Right lobe of liver (tissue), 6 donors: ENCODE results near the gene SSUH2. TPM values are rescaled to one million over a fixed set of nuclear protein-coding genes. Genes with fewer than 3 reads are reported as not detected.

Experiments
- ATAC-seq, 4 donors: fragments of 200-7000 bp; cut with Tn5 transposase; one replicate each; pipeline ENCODE4 v1.9.1; 2020; ENCODE audit warnings: mild to moderate bottlenecking in 4 of 4, moderate library complexity in 4 of 4
- DNase-seq, 3 donors: peaks; one replicate each; pipeline ENCODE4 v3.0.0-alpha.2; 2020
- H3K27ac ChIP-seq, 3 donors: fragments of 200-600 bp; one replicate each; pipeline ENCODE4 v1.8.0; 2022
- H3K27me3 ChIP-seq, 2 donors: fragments of 200-600 bp; one replicate each; pipeline ENCODE4 v1.8.0; 2022
- H3K36me3 ChIP-seq, 4 donors: fragments of 200-600 bp; sonication (generic) in 1 of 4; one replicate each; pipeline versions ENCODE4 v1.5.1 to v1.8.0; 2017 to 2022; ENCODE audit warnings: control low read depth in 1 of 4
- H3K4me1 ChIP-seq, 4 donors: fragments of 200-600 bp; sonication (generic) in 1 of 4; one replicate each; pipeline versions ENCODE4 v1.5.1 to v1.8.0; 2017 to 2022; ENCODE audit warnings: control low read depth in 1 of 4
- H3K4me3 ChIP-seq, 3 donors: fragments of 200-600 bp; one replicate each; pipeline ENCODE4 v1.8.0; 2022
- H3K9me3 ChIP-seq, 4 donors: fragments of 200-600 bp; sonication (generic) in 1 of 4; one replicate each; pipeline versions ENCODE4 v1.5.1 to v1.8.0; 2017 to 2022; ENCODE audit warnings: control low read depth in 1 of 4
- POLR2A ChIP-seq: fragments of 450-650 bp; IDR thresholded peaks from one replicate; pipeline ENCODE4 v1.6.1; 2017; ENCODE audit warnings: antibody characterized with exemption, mild to moderate bottlenecking
- WGBS: methylation state at CpG from one replicate; pipeline ENCODE4 v1.1.6; 2018; ENCODE audit warnings: low coverage, low lambda C conversion rate; ENCODE audit not compliant: insufficient coverage; ENCODE audit errors: missing lambda C conversion rate; 5-methylcytosine and 5-hydroxymethylcytosine counted together
- intact Hi-C, 2 donors: fragments of 100-400 bp; cut with DNase I; formaldehyde crosslinking; loops; one replicate each; pipeline versions ENCODE4 v1.11.2 to v1.14.1; 2022
- total RNA-seq, 6 experiments: library from RNA; depleted of rRNA in 2 of 6; stranded (reverse); fragments of >200 nt in 2 of 6; fragmentation: NEBNext Ultra II Directional in 3 of 6; extraction: Animal tissue kit (Norgen Biotek cat#: 25700) in 3 of 6; gene quantifications; one replicate each; pipeline versions ENCODE4 v1.1.0 to v1.2.4, GENCODE V29; 2016 to 2023
- TF ChIP-seq, protein P1 (sequence below), 4 donors: fragments of 200-600 bp in 3 of 4; fragments of 450-650 bp in 1 of 4; IDR thresholded peaks; one replicate each; pipeline versions ENCODE4 v1.5.1 to v1.8.0; 2016 to 2022; ENCODE audit warnings: antibody characterized with exemption in 4 of 4, mild to moderate bottlenecking in 2 of 4
- donor health status: DM: no; HTN: yes; CAD: no.
- donor health status: DM: no; HTN: no; CAD: no.
- donor health status: DM: no; HTN: no; CAD: no.
- donor health status: DM: no; HTN: yes; CAD: no.
- donor health status: DM: no; HTN: yes; CAD: no.

The SSUH2 gene
- total RNA-seq, 6 experiments from 2014 or later = 0.09 to 2.0 (median 1.1) TPM; not detected in 1

DNA sequence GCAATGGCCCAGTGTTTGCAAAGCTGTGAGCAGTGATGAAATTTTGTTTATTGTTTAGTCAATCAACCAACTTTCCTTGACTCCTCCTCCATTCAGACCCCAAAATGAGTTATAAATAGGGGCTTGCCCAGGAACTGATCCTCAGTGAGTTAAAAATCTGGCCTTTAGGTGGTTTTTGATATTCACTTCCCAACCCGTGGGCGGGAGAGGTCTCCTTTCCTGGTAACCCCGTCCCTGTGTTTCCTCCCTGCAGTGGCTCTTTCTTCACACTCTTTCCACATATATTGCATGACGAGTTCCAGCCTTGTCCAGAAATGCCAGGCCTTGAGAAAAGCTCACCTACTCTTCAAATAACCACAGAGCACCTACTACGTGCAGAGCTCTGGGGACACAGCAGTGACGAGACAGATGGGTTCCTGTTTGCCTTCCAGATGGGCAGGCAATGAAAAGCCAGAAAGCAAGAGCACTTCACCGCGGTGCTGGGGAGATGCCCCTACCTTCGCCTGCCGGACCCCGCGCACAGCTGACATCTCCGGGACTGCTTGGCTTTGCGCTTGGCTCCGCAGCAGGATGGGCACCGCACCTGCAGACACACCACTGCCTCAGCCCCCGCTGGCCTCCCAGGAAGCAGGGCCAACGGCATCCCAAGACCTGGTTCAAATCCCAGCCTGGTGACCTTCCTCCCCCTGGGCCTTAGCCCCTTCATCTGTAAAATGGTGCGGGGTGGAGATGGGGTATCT lies 17.2 kb downstream of the SSUH2 start:
- no peaks in the 10 kb centered on the region for H3K27me3 ChIP-seq
- no peaks in the 10 kb centered on the region for H3K9me3 ChIP-seq
- no peak overlapping the region for H3K4me3 ChIP-seq
- WGBS = 54% methylated on average over 7 of the region's 19 CpGs
- H3K27ac ChIP-seq = no peak overlapping the region
- TF ChIP-seq, protein P1, sequence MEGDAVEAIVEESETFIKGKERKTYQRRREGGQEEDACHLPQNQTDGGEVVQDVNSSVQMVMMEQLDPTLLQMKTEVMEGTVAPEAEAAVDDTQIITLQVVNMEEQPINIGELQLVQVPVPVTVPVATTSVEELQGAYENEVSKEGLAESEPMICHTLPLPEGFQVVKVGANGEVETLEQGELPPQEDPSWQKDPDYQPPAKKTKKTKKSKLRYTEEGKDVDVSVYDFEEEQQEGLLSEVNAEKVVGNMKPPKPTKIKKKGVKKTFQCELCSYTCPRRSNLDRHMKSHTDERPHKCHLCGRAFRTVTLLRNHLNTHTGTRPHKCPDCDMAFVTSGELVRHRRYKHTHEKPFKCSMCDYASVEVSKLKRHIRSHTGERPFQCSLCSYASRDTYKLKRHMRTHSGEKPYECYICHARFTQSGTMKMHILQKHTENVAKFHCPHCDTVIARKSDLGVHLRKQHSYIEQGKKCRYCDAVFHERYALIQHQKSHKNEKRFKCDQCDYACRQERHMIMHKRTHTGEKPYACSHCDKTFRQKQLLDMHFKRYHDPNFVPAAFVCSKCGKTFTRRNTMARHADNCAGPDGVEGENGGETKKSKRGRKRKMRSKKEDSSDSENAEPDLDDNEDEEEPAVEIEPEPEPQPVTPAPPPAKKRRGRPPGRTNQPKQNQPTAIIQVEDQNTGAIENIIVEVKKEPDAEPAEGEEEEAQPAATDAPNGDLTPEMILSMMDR (IDR thresholded peaks at IDR 0.05) = no peak
- no peak for TF ChIP-seq POLR2A
- no peaks in the 10 kb centered on the region for H3K36me3 ChIP-seq
- no peak for DNase-seq
- intact Hi-C loops = loop anchor here in 1 of 2 donors (10.0 kb wide), 1 partner anchor 193 kb away; no protein-coding TSS in a partner anchor
- ATAC-seq = no peak
- H3K4me1 ChIP-seq = no peaks in the 10 kb centered on the region

DNA sequence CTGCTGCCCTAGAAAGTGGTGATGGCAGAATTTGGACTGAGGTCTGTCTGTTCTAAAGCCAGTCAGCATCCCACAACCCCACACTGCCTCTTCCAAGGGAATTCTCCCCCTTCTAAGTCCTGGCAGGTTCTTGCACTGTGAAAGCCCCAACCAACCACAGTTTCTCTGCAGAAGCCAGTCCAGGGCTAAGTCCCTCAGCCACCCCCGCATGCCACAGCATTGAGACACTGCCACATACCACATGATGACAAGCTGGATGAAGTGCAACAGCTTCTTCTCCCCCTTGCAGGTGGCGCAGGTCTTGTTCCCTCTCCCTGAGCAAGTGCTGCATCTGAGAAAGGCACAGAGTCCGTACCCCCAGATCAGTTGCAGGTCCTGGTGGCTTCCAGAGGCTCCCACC lies 18.6 kb downstream of the SSUH2 start:
- intact Hi-C loops = loop anchor here in 1 of 2 donors (10.0 kb wide), 1 partner anchor 191 kb away; no protein-coding TSS in a partner anchor
- Histone ChIP-seq H3K9me3 (no peaks in the 10 kb centered on the region), H3K4me1 (no peaks in the 10 kb centered on the region), H3K27me3 (no peaks in the 10 kb centered on the region), H3K27ac (no peak overlapping the region), H3K36me3 (no peaks in the 10 kb centered on the region), H3K4me3 (no peak overlapping the region)
- WGBS = 100% methylated on average over 1 of the region's 3 CpGs
- ATAC-seq = no peak
- no peak for DNase-seq
- no peak for TF ChIP-seq POLR2A
- TF ChIP-seq, protein P1 (IDR thresholded peaks at IDR 0.05) = no peak

DNA sequence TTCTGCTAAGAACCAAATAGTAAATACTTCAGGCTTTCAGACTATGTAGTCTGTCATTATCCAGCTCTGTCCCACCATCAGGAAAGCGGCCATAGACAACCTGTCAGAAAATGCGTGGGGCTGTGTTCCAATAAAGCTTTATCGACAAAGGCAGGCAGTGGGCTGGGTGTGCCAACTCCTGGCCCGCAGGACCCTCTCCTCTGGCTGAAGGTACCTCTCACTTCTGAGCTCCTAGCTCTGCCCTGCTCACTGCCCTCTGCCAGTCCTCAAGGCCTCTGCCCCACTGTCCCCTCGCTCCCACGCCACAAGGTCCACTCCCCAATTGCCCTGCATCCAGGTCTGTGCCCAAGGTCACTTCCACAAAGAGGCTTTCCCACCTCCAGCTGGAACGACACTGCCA lies 20.0 kb downstream of the SSUH2 start:
- Histone ChIP-seq H3K9me3 (no peaks in the 10 kb centered on the region), H3K4me3 (no peak overlapping the region), H3K4me1 (no peaks in the 10 kb centered on the region), H3K27ac (no peak overlapping the region), H3K36me3 (no peaks in the 10 kb centered on the region), H3K27me3 (no peaks in the 10 kb centered on the region)
- TF ChIP-seq, protein P1 (IDR thresholded peaks at IDR 0.05) = no peak
- no peak for TF ChIP-seq POLR2A
- ATAC-seq (no peak), DNase-seq (no peak)
- 73% methylated on average over 2 of the region's 7 CpGs for WGBS
- intact Hi-C loops = loop anchor here (5.0 to 10.0 kb wide), 2 partner anchors 190 to 192 kb away; no protein-coding TSS in a partner anchor

DNA sequence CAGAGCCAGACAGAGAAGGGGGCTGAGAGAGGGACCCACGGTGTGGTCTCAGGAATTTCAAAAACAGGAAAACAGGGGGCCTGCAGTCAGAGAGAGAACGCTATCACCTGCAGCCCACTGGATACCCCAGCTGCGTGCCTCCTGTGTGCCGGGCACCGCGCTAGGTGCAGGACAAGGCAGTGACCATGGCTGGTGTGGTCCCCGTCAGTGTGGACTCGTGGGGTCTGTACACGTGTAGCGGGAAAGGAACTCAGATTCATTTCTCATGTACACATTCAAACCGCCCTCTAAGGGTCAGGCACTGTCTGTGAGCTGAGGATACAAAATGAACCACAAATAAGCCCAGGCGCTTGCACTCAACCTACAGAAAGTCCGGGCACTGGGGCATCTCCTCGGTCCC lies 20.9 kb downstream of the SSUH2 start:
- no peak for DNase-seq
- no peak overlapping the region for H3K27ac ChIP-seq
- no CpG with 5 or more reads among the region's 14 CpGs for WGBS
- TF ChIP-seq, protein P1 (IDR thresholded peaks at IDR 0.05) = no peak
- TF ChIP-seq POLR2A = no peak
- intact Hi-C loops = loop anchor here (5.0 to 10.0 kb wide), 2 partner anchors 189 to 191 kb away; no protein-coding TSS in a partner anchor
- no peak overlapping the region for H3K4me3 ChIP-seq
- no peaks in the 10 kb centered on the region for H3K36me3 ChIP-seq
- no peaks in the 10 kb centered on the region for H3K27me3 ChIP-seq
- no peaks in the 10 kb centered on the region for H3K9me3 ChIP-seq
- ATAC-seq = no peak
- no peaks in the 10 kb centered on the region for H3K4me1 ChIP-seq
